AG09319 (cell line): Measurements from ENCODE around the gene GPC1.

ENCODE experiments used
- DNase-seq: peaks from one replicate; pipeline ENCODE4 v3.0.0-alpha.2; 2010; ENCODE audit warnings: low read depth; ENCODE audit errors: extremely low read depth
- TF ChIP-seq, protein P1 (sequence below): IDR thresholded peaks from 2 replicates; pipeline ENCODE4 v1.5.1; 2011; ENCODE audit warnings: low read depth, mild to moderate bottlenecking, inconsistent platforms, low read length, moderate library complexity

The GPC1 gene

DNA sequence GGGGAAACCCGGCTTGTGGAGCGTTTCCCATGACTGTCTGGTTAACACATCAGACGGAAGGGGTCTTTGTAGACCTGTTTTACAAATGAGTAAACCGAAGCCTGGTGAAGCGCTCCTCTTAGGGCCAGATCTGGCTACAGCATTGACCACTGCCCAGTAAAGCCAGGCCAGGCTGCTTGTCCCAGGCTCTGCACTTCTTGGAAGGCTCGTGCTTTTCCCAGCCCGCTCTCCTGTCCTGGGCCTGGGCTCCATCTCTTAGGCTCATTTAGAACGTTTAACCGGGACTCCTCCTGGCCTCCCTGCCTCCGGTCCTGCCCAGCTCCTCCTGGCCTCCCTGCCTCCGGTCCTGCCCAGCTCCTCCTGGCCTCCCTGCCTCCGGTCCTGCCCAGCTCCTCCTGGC, 4.8 kb downstream of the GPC1 start:
- TF ChIP-seq, protein P1, sequence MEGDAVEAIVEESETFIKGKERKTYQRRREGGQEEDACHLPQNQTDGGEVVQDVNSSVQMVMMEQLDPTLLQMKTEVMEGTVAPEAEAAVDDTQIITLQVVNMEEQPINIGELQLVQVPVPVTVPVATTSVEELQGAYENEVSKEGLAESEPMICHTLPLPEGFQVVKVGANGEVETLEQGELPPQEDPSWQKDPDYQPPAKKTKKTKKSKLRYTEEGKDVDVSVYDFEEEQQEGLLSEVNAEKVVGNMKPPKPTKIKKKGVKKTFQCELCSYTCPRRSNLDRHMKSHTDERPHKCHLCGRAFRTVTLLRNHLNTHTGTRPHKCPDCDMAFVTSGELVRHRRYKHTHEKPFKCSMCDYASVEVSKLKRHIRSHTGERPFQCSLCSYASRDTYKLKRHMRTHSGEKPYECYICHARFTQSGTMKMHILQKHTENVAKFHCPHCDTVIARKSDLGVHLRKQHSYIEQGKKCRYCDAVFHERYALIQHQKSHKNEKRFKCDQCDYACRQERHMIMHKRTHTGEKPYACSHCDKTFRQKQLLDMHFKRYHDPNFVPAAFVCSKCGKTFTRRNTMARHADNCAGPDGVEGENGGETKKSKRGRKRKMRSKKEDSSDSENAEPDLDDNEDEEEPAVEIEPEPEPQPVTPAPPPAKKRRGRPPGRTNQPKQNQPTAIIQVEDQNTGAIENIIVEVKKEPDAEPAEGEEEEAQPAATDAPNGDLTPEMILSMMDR: no peak
- no peak for DNase-seq

DNA sequence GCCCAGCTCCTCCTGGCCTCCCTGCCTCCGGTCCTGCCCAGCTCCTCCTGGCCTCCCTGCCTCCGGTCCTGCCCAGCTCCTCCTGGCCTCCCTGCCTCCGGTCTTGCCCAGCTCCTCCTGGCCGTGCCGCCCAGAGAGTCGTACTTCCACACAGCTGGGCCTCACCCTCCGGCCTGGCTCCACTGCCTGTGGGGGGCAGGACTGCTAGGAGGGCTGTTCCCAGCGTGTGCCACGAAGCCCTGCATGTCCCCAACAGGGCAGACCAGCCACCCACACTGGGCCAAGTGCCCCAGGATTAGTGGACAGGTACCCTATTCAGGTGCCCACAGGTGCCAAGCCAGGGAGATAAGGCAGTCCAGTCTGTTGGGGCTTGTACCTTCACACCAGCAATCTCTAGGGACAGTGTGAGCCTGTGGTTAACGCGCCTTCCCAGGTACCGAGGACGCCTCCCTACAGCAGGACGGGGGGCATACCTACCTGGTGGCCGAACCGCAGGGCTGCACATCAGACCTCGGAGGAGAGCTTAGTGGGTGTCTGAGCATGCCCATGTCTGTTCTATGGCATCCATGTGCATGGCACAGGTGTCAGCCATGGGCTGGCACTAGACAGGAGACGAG, 5.3 kb downstream of the GPC1 start:
- DNase-seq: no peak
- TF ChIP-seq, protein P1: no peak

- TF ChIP-seq, protein P1: no peak
- DNase-seq: no peak
Observed at GRCh38 chr2:240441326-240441992, 6.0 kb downstream of the GPC1 start.

- no peak for DNase-seq
- TF ChIP-seq, protein P1: no peak
Observed at GRCh38 chr2:240441993-240442411, 6.5 kb downstream of the GPC1 start.

DNA sequence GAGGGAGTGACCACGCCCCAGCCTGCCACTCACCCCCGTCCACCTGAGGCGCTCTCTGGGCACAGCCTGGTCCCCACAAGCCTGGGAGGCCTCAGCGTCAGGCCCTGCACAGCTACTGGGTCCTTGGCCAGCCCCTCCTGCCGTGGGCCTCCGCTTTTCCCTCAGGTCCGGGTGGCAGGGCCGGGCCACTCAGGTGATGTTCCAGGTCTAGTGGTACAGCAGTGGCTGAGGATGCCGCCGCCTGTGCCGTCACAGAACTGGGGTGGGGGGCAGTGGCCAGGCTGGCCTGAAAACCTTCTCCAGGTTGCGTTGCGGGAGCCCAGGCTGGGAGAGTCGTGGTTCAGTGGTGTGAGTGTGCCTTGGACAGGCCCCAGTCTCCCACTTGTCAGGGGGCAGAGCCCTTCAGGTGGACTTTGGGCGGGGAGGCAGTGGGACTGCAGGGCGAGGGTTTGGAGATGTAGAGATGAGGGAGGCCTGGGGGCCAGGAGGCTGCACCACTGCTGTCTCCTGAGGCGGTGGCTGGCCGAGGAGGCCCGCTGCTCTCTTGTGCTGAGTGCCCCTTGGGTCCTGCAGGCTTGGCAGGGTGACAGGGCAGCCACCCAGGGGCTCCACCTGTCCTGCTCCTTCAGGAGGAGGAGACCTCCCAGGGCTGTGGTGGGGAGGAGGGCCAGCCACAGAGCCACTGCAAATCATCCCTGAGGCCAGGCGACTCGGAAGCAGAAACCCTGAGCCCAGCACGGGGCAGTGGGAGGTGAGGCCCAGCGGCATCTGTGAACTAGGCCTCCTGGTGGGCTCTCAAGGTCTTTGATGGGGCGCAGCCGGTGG, 7.6 kb downstream of the GPC1 start:
- DNase-seq: no peak
- TF ChIP-seq, protein P1: no peak

- TF ChIP-seq, protein P1: no peak
- DNase-seq: no peak
Observed at GRCh38 chr2:240443891-240444301, 8.4 kb downstream of the GPC1 start.

- TF ChIP-seq, protein P1: no peak
- no peak for DNase-seq
Observed at GRCh38 chr2:240444464-240444863, 9.0 kb downstream of the GPC1 start.
